Heart right ventricle (tissue), 16 donors: ENCODE data around the gene EMILIN1. TPM values are rescaled to one million over a fixed set of nuclear protein-coding genes. Genes with fewer than 3 reads are reported as not detected.

ENCODE experiments used
- ATAC-seq, 8 donors: fragments of 200-7000 bp; cut with Tn5 transposase; one replicate each; pipeline ENCODE4 v1.9.1; 2020; ENCODE audit warnings: mild to moderate bottlenecking in 8 of 8, moderate library complexity in 8 of 8, moderate number of reproducible peaks in 1 of 8
- DNase-seq, 2 donors: peaks; one replicate each; pipeline ENCODE4 v3.0.0-alpha.2; 2020
- H3K27ac ChIP-seq, 10 donors: fragments of 200-600 bp; sonication (generic) in 2 of 10; one replicate each; pipeline versions ENCODE4 v1.5.0 to v1.8.0; 2020 to 2022; ENCODE audit warnings: mild to moderate bottlenecking in 3 of 10
- H3K27me3 ChIP-seq, 7 donors: fragments of 200-600 bp; one replicate each; pipeline ENCODE4 v1.8.0; 2021 to 2022; ENCODE audit warnings: mild to moderate bottlenecking in 2 of 7
- H3K36me3 ChIP-seq, 9 donors: fragments of 200-600 bp; sonication (generic) in 1 of 9; one replicate each; pipeline versions ENCODE4 v1.5.0 to v1.8.0; 2020 to 2022; ENCODE audit warnings: mild to moderate bottlenecking in 2 of 9
- H3K4me1 ChIP-seq, 9 donors: fragments of 200-600 bp; sonication (generic) in 1 of 9; one replicate each; pipeline versions ENCODE4 v1.5.0 to v1.8.0; 2020 to 2022; ENCODE audit warnings: mild to moderate bottlenecking in 4 of 9
- H3K4me3 ChIP-seq, 10 donors: fragments of 200-600 bp; sonication (generic) in 2 of 10; one replicate each; pipeline versions ENCODE4 v1.5.0 to v1.8.0; 2020 to 2022; ENCODE audit warnings: mild to moderate bottlenecking in 7 of 10, moderate library complexity in 2 of 10
- H3K9me3 ChIP-seq, 11 donors: fragments of 200-600 bp in 10 of 11; sonication (generic) in 2 of 11; one replicate each; pipeline versions ENCODE4 v1.5.0 to v1.8.0; 2013 to 2022; ENCODE audit warnings: mild to moderate bottlenecking in 2 of 11, control low read depth in 1 of 11, moderate library complexity in 1 of 11
- CTCF ChIP-seq, 9 donors: fragments of 200-600 bp; sonication (generic) in 2 of 9; IDR thresholded peaks; one replicate each; pipeline versions ENCODE4 v1.5.0 to v1.8.0; 2021 to 2022; ENCODE audit warnings: antibody characterized with exemption in 9 of 9, mild to moderate bottlenecking in 5 of 9, moderate library complexity in 1 of 9
- WGBS, 2 donors: extraction: QIAGEN DNeasy Blood & Tissue Kit; methylation state at CpG; one replicate each; pipeline ENCODE4 v1.1.7; 2013; ENCODE audit warnings: inconsistent platforms in 1 of 2; 5-methylcytosine and 5-hydroxymethylcytosine counted together
- intact Hi-C, 10 donors: fragments of 100-400 bp; cut with DNase I; formaldehyde crosslinking; loops; one replicate each; pipeline versions ENCODE4 v1.11.1 to v1.14.2; 2022
- polyA plus RNA-seq, 2 donors: library from polyadenylated mRNA; stranded (reverse); fragments of 200-250 nt; gene quantifications; one replicate each; pipeline ENCODE4 v1.2.3, GENCODE V29; 2013
- total RNA-seq, 10 donors: library from RNA; stranded (reverse); fragmentation: NEBNext Ultra II Directional in 3 of 10; extraction: Animal tissue kit (Norgen Biotek cat#: 25700) in 3 of 10; gene quantifications; one replicate each; pipeline versions ENCODE4 v1.2.1 to v1.2.4, GENCODE V29; 2021 to 2023
- donor health status: Arrhythmogenic right ventricular cardiomyopathy.
- donor health status: ischemic (EF 13 %, LVEDD 7.1; RV severe dilation, severe dysfunction).
- donor health status: healthy with polysubstance abuse.
- donor health status: DM: no; HTN: yes; CAD: no.
- donor health status: DM: no; HTN: no; CAD: no.
- donor health status: ischemic (EF 25% LVEDD 6.9; RV normal size, moderate dysfunction).
- donor health status: ischemic (EF 25% LVEDD 5.7; RV mildly dilated, moderate dysfunction).
- donor health status: healthy.
- donor health status: DM: yes; HTN: yes; CAD: no.
- donor health status: Ischemic cardiomyopathy.
- donor health status: ischemic (EF 35%, LVEDD 5.7; RV mildly dilated, moderate dysfunction).
- donor health status: nonischemic (EF 11% LVEDD 7.7; RV severe dilation, severe dysfunction).
- donor health status: DM: yes; HTN: yes; CAD: no.
- donor health status: PGD.
- donor health status: ischemic (EF 29% LVEDD 5.4; RV normal size, mild dysfunction).
- donor health status: nonischemic (EF 23%, LVEDD 6.1; RV moderate dilation, normal function).

The EMILIN1 gene
- total and polyA plus RNA-seq, 12 donors, result 6.8 to 53.2 (median 15.3) TPM

- peaks cover 0 to 34% (median 23%) of the 10 kb centered on the region in 9 donors for H3K36me3 ChIP-seq
- ATAC-seq (no peak), DNase-seq (no peak)
- 54 to 55% methylated on average over 33 of the region's 33 CpGs for WGBS, 2 donors
- no peaks in the 10 kb centered on the region for H3K9me3 ChIP-seq
- peak overlapping the region in 8 of 10 donors; percentile 90 to 99 (median 94) for H3K4me3 ChIP-seq
- intact Hi-C loops, result loop anchor here in 2 of 10 donors (1.0 to 5.0 kb wide), 3 partner anchors 38 to 217 kb away; partner anchors contain the start of gene KHK (in 1 of the 2)
- no peaks in the 10 kb centered on the region for H3K27me3 ChIP-seq
- no peak for TF ChIP-seq CTCF (IDR thresholded peaks at IDR 0.05)
- H3K4me1 ChIP-seq, result peaks cover 5 to 19% (median 15%) of the 10 kb centered on the region in 9 donors
- H3K27ac ChIP-seq, result peak overlapping the region in 9 of 10 donors; percentile 86 to 96 (median 91)
These were observed 56.5 kb downstream of the EMILIN1 start for GRCh38 chr2:27134781-27135477.

GRCh38 chr2:27135478-27135955, 57.1 kb downstream of the EMILIN1 start:
- no peak for TF ChIP-seq CTCF (IDR thresholded peaks at IDR 0.05)
- ATAC-seq (no peak), DNase-seq (no peak)
- Histone ChIP-seq H3K4me3 (no peak overlapping the region), H3K9me3 (no peaks in the 10 kb centered on the region), H3K36me3 (peaks cover 0 to 28% (median 17%) of the 10 kb centered on the region in 9 donors), H3K27me3 (no peaks in the 10 kb centered on the region), H3K4me1 (peaks cover 5 to 19% (median 15%) of the 10 kb centered on the region in 9 donors), H3K27ac (peak overlapping the region in 5 of 10 donors; percentile 86 to 96 (median 90))
- intact Hi-C loops, result no loop called here
- WGBS, 2 donors, result 84 to 87% methylated on average over 12 of the region's 12 CpGs

Other genes starting within 250 kb of the EMILIN1 start
- under 1 TPM in 1 of 10 donors, not detected in 9; 0.12 TPM for gene DPYSL5, start 230.5 kb upstream of the EMILIN1 start, total RNA-seq
- gene DPYSL5, start 230.5 kb upstream of the EMILIN1 start, polyA plus RNA-seq, result under 1 TPM in 1 of 2 donors, not detected in 1; 0.01 TPM
- gene MAPRE3, start 108.0 kb upstream of the EMILIN1 start, total RNA-seq, result 10 to 100 TPM; 34.9 to 62.0 (median 47.2) TPM
- gene MAPRE3, start 108.0 kb upstream of the EMILIN1 start, polyA plus RNA-seq, result 10 to 100 TPM; 23.0 to 68.8 TPM
- 10 to 100 TPM; 24.7 to 53.4 (median 28.0) TPM for gene TMEM214, start 45.6 kb upstream of the EMILIN1 start, total RNA-seq
- 10 to 100 TPM; 41.5 to 48.6 TPM for gene TMEM214, start 45.6 kb upstream of the EMILIN1 start, polyA plus RNA-seq
- 10 to 100 TPM in 6 of 10 donors, 1 to 10 TPM in 4; 7.9 to 16.8 (median 11.7) TPM for gene AGBL5, start 26.9 kb upstream of the EMILIN1 start, total RNA-seq
- gene AGBL5, start 26.9 kb upstream of the EMILIN1 start, polyA plus RNA-seq, result 1 to 10 TPM; 4.2 to 6.5 TPM
- gene OST4, start 7.0 kb upstream of the EMILIN1 start, total RNA-seq, result 100 to 1,000 TPM; 342 to 457 (median 388) TPM
- 100 to 1,000 TPM; 336 to 456 TPM for gene OST4, start 7.0 kb upstream of the EMILIN1 start, polyA plus RNA-seq
- 1 to 10 TPM in 9 of 10 donors, under 1 TPM in 1; 0.32 to 4.6 (median 2.3) TPM for gene KHK, start 8.2 kb downstream of the EMILIN1 start, total RNA-seq
- gene KHK, start 8.2 kb downstream of the EMILIN1 start, polyA plus RNA-seq, result 1 to 10 TPM; 2.2 TPM
- gene CGREF1, start 40.5 kb downstream of the EMILIN1 start, total RNA-seq, result 1 to 10 TPM in 3 of 10 donors, under 1 TPM in 7; 0.21 to 1.2 (median 0.68) TPM
- gene CGREF1, start 40.5 kb downstream of the EMILIN1 start, polyA plus RNA-seq, result under 1 TPM; 0.57 to 0.73 TPM
- 1 to 10 TPM in 9 of 10 donors, under 1 TPM in 1; 0.81 to 3.5 (median 2.5) TPM for gene ABHD1, start 45.2 kb downstream of the EMILIN1 start, total RNA-seq
- 10 to 100 TPM in 1 of 2 donors, under 1 TPM in 1; 0.29 to 12.1 TPM for gene ABHD1, start 45.2 kb downstream of the EMILIN1 start, polyA plus RNA-seq
- 10 to 100 TPM; 41.6 to 57.2 (median 48.7) TPM for gene PREB, start 56.0 kb downstream of the EMILIN1 start, total RNA-seq
- 10 to 100 TPM; 60.9 to 73.7 TPM for gene PREB, start 56.0 kb downstream of the EMILIN1 start, polyA plus RNA-seq
- not detected for gene PRR30, start 60.8 kb downstream of the EMILIN1 start, total RNA-seq
- not detected for gene PRR30, start 60.8 kb downstream of the EMILIN1 start, polyA plus RNA-seq
- gene TCF23, start 70.4 kb downstream of the EMILIN1 start, total RNA-seq, result under 1 TPM in 8 of 10 donors, not detected in 2; 0.05 to 0.21 (median 0.08) TPM
- under 1 TPM; 0.07 to 0.09 TPM for gene TCF23, start 70.4 kb downstream of the EMILIN1 start, polyA plus RNA-seq
- gene ATRAID, start 133.4 kb downstream of the EMILIN1 start, total RNA-seq, result 100 to 1,000 TPM; 116 to 162 (median 129) TPM
- 100 to 1,000 TPM; 140 to 144 TPM for gene ATRAID, start 133.4 kb downstream of the EMILIN1 start, polyA plus RNA-seq
- gene SLC5A6, start 133.7 kb downstream of the EMILIN1 start, total RNA-seq, result 10 to 100 TPM in 3 of 10 donors, 1 to 10 TPM in 7; 5.3 to 17.0 (median 8.8) TPM
- gene SLC5A6, start 133.7 kb downstream of the EMILIN1 start, polyA plus RNA-seq, result 10 to 100 TPM in 1 of 2 donors, 1 to 10 TPM in 1; 9.3 to 20.5 TPM
- gene CAD, start 138.8 kb downstream of the EMILIN1 start, total RNA-seq, result 10 to 100 TPM in 1 of 10 donors, 1 to 10 TPM in 9; 6.1 to 10.6 (median 7.2) TPM
- gene CAD, start 138.8 kb downstream of the EMILIN1 start, polyA plus RNA-seq, result 1 to 10 TPM; 8.3 to 8.6 TPM
- gene SLC30A3, start 184.4 kb downstream of the EMILIN1 start, total RNA-seq, result 10 to 100 TPM in 7 of 10 donors, 1 to 10 TPM in 3; 6.0 to 35.8 (median 10.6) TPM
- 1 to 10 TPM; 4.3 to 7.4 TPM for gene SLC30A3, start 184.4 kb downstream of the EMILIN1 start, polyA plus RNA-seq
- gene DNAJC5G, start 196.8 kb downstream of the EMILIN1 start, total RNA-seq, result 1 to 10 TPM in 9 of 10 donors, under 1 TPM in 1; 0.94 to 6.0 (median 1.6) TPM
- 1 to 10 TPM in 1 of 2 donors, under 1 TPM in 1; 0.19 to 3.7 TPM for gene DNAJC5G, start 196.8 kb downstream of the EMILIN1 start, polyA plus RNA-seq
- 100 to 1,000 TPM; 204 to 303 (median 249) TPM for gene TRIM54, start 203.8 kb downstream of the EMILIN1 start, total RNA-seq
- 100 to 1,000 TPM; 131 to 568 TPM for gene TRIM54, start 203.8 kb downstream of the EMILIN1 start, polyA plus RNA-seq
- 1 to 10 TPM in 5 of 10 donors, under 1 TPM in 4, not detected in 1; 0.51 to 2.0 (median 1.1) TPM for gene UCN, start 229.8 kb downstream of the EMILIN1 start, total RNA-seq
- 1 to 10 TPM; 3.3 to 4.1 TPM for gene UCN, start 229.8 kb downstream of the EMILIN1 start, polyA plus RNA-seq
- gene MPV17, start 244.5 kb downstream of the EMILIN1 start, total RNA-seq, result 10 to 100 TPM; 40.8 to 84.9 (median 66.6) TPM
- gene MPV17, start 244.5 kb downstream of the EMILIN1 start, polyA plus RNA-seq, result 100 to 1,000 TPM in 1 of 2 donors, 10 to 100 TPM in 1; 93.9 to 220 TPM